Neuronal stem cell (in vitro differentiated cells): ENCODE data around the gene TMED10.
A peak's percentile ranks its signal among the peaks of the same experiment; 100 is the strongest.

Experiments
- DNase-seq: peaks from one replicate; pipeline ENCODE4 v3.0.0-alpha.2; 2013; ENCODE audit warnings: low spot score
- H2AFZ ChIP-seq: one replicate; pipeline ENCODE4 v1.6.1; 2013; ENCODE audit warnings: mild to moderate bottlenecking, low read length, inconsistent platforms
- H2AK5ac ChIP-seq: 2 replicates; pipeline ENCODE4 v1.6.1; 2013; ENCODE audit warnings: low read depth, mild to moderate bottlenecking, inconsistent platforms, low read length, moderate library complexity, mixed read lengths
- H2BK120ac ChIP-seq: 2 replicates; pipeline ENCODE4 v1.6.1; 2013; ENCODE audit warnings: low read depth, mild to moderate bottlenecking, inconsistent platforms, low read length, moderate library complexity, mixed read lengths
- H2BK12ac ChIP-seq: one replicate; pipeline ENCODE4 v1.6.1; 2013; ENCODE audit warnings: low read length, inconsistent platforms
- H2BK15ac ChIP-seq: 2 replicates; pipeline ENCODE4 v1.6.1; 2013; ENCODE audit warnings: mild to moderate bottlenecking, low read length, inconsistent platforms, mixed read lengths
- H2BK5ac ChIP-seq: one replicate; pipeline ENCODE4 v1.6.1; 2013; ENCODE audit warnings: inconsistent platforms, mild to moderate bottlenecking, low read length, moderate library complexity
- H3K14ac ChIP-seq: one replicate; pipeline ENCODE4 v1.6.1; 2013; ENCODE audit warnings: low read length, inconsistent platforms
- H3K18ac ChIP-seq: 2 replicates; pipeline ENCODE4 v1.6.1; 2013; ENCODE audit warnings: low read length, inconsistent platforms
- H3K23ac ChIP-seq: 2 replicates; pipeline ENCODE4 v1.6.1; 2013; ENCODE audit warnings: low read depth, mild to moderate bottlenecking, mixed read lengths, low read length, inconsistent platforms; ENCODE audit not compliant: poor library complexity
- H3K27ac ChIP-seq: replicated peaks from 3 replicates; pipeline ENCODE4 v1.5.1; 2013; ENCODE audit warnings: low read length, inconsistent platforms
- H3K27me3 ChIP-seq, 3 experiments: 2 replicates each; pipeline ENCODE4 v1.6.1; 2013; ENCODE audit warnings: low read length in 3 of 3, mild to moderate bottlenecking in 2 of 3, inconsistent platforms in 1 of 3, low read depth in 1 of 3, mixed read lengths in 1 of 3, moderate library complexity in 1 of 3; ENCODE audit not compliant: control insufficient read depth in 3 of 3, insufficient read depth in 3 of 3
- H3K36me3 ChIP-seq, 2 donors: replicated peaks in 1 of 2; 2 replicates each; pipeline ENCODE4 v1.6.1; 2013; ENCODE audit warnings: low read length in 2 of 2; ENCODE audit not compliant: control insufficient read depth in 2 of 2, insufficient read depth in 2 of 2
- H3K4ac ChIP-seq: 2 replicates; pipeline ENCODE4 v1.6.1; 2013; ENCODE audit warnings: inconsistent platforms, mild to moderate bottlenecking, low read length, moderate library complexity
- H3K4me1 ChIP-seq, 2 donors: 1 replicate in 1 of 2; 2 replicates in 1 of 2; pipeline ENCODE4 v1.6.1; 2013; ENCODE audit warnings: low read length in 2 of 2, low read depth in 1 of 2; ENCODE audit not compliant: control insufficient read depth in 2 of 2, insufficient read depth in 1 of 2
- H3K4me2 ChIP-seq: one replicate; pipeline ENCODE4 v1.6.1; 2013; ENCODE audit warnings: mild to moderate bottlenecking, low read length, inconsistent platforms; ENCODE audit not compliant: insufficient read depth, poor library complexity, severe bottlenecking
- H3K4me3 ChIP-seq, 2 donors: 2 replicates each; pipeline ENCODE4 v1.5.1; 2013; ENCODE audit warnings: low read length in 2 of 2, mild to moderate bottlenecking in 2 of 2, inconsistent platforms in 1 of 2, moderate library complexity in 1 of 2
- H3K79me1 ChIP-seq: one replicate; pipeline ENCODE4 v1.6.1; 2013; ENCODE audit warnings: low read depth, mild to moderate bottlenecking, inconsistent platforms, low read length, moderate library complexity
- H3K9ac ChIP-seq: one replicate; pipeline ENCODE4 v1.6.1; 2013; ENCODE audit warnings: mild to moderate bottlenecking, low read depth, low read length, inconsistent platforms; ENCODE audit not compliant: poor library complexity
- H3K9me3 ChIP-seq, 2 donors: replicated peaks in 1 of 2; 2 replicates each; pipeline versions ENCODE3 to v1.6.1; 2013; ENCODE audit warnings: low read length in 2 of 2, mild to moderate bottlenecking in 2 of 2, inconsistent platforms in 1 of 2, low read depth in 1 of 2, mixed read lengths in 1 of 2, moderate library complexity in 1 of 2; ENCODE audit not compliant: control insufficient read depth in 2 of 2, insufficient read depth in 1 of 2
- H4K8ac ChIP-seq: one replicate; pipeline ENCODE4 v1.6.1; 2013; ENCODE audit warnings: low read depth, mild to moderate bottlenecking, inconsistent platforms, low read length, moderate library complexity
- H4K91ac ChIP-seq: one replicate; pipeline ENCODE4 v1.6.1; 2013; ENCODE audit warnings: low read length, low read depth, mild to moderate bottlenecking, inconsistent platforms; ENCODE audit not compliant: poor library complexity
- WGBS, 2 donors: extraction: QIAGEN DNeasy Blood & Tissue Kit; methylation state at CpG; one replicate each; pipeline ENCODE4 v1.1.7; 2013; ENCODE audit warnings: missing lambda C conversion rate in 2 of 2, mixed read lengths in 1 of 2; ENCODE audit not compliant: insufficient read length in 2 of 2, insufficient replicate concordance in 1 of 2; ENCODE audit errors: extremely low coverage in 2 of 2; 5-methylcytosine and 5-hydroxymethylcytosine counted together

The TMED10 gene

GRCh38 chr14:75201087-75201486, 24.7 kb upstream of the TMED10 start:
- no peak overlapping the region for H3K9ac ChIP-seq
- H2BK15ac ChIP-seq = no peak overlapping the region
- H3K27ac ChIP-seq = no peak overlapping the region
- H2BK12ac ChIP-seq = no peak overlapping the region
- no peak overlapping the region for H4K8ac ChIP-seq
- no peak overlapping the region for H4K91ac ChIP-seq
- no peak overlapping the region for H3K14ac ChIP-seq
- no peak overlapping the region for H2BK120ac ChIP-seq
- no peaks in the 10 kb centered on the region for H3K9me3 ChIP-seq
- no peak overlapping the region for H2AFZ ChIP-seq
- no peak overlapping the region for H3K4me2 ChIP-seq
- H3K23ac ChIP-seq = no peak overlapping the region
- no peak overlapping the region for H2AK5ac ChIP-seq
- H3K36me3 ChIP-seq = no peaks in the 10 kb centered on the region
- H3K4me3 ChIP-seq = no peak overlapping the region
- H3K27me3 ChIP-seq = peaks cover 0 to 33% (median 2%) of the 10 kb centered on the region in 3 experiments
- no peak overlapping the region for H3K18ac ChIP-seq
- no CpG with 5 or more reads among the region's 6 CpGs for WGBS, 2 donors
- no peaks in the 10 kb centered on the region for H3K4me1 ChIP-seq
- H2BK5ac ChIP-seq = no peak overlapping the region
- H3K4ac ChIP-seq = no peak overlapping the region
- no peak for DNase-seq
- H3K79me1 ChIP-seq = no peaks in the 10 kb centered on the region

GRCh38 chr14:75200451-75200850, 24.0 kb upstream of the TMED10 start:
- H3K36me3 ChIP-seq = no peaks in the 10 kb centered on the region
- H2BK15ac ChIP-seq = no peak overlapping the region
- no peak overlapping the region for H3K27ac ChIP-seq
- H2AK5ac ChIP-seq = no peak overlapping the region
- no peak overlapping the region for H3K23ac ChIP-seq
- no peak overlapping the region for H2BK5ac ChIP-seq
- no peaks in the 10 kb centered on the region for H3K79me1 ChIP-seq
- no peak overlapping the region for H4K8ac ChIP-seq
- H4K91ac ChIP-seq = no peak overlapping the region
- no peak overlapping the region for H3K4me2 ChIP-seq
- no CpG with 5 or more reads among the region's 4 CpGs for WGBS, 2 donors
- no peak overlapping the region for H2BK12ac ChIP-seq
- no peak overlapping the region for H2AFZ ChIP-seq
- H3K9ac ChIP-seq = peak overlapping the region; percentile 30
- DNase-seq = no peak
- no peak overlapping the region for H3K4ac ChIP-seq
- no peaks in the 10 kb centered on the region for H3K9me3 ChIP-seq
- H3K4me1 ChIP-seq = no peaks in the 10 kb centered on the region
- H3K27me3 ChIP-seq = peaks cover 0 to 32% (median 2%) of the 10 kb centered on the region in 3 experiments
- no peak overlapping the region for H3K4me3 ChIP-seq
- H3K18ac ChIP-seq = no peak overlapping the region
- no peak overlapping the region for H3K14ac ChIP-seq
- no peak overlapping the region for H2BK120ac ChIP-seq

DNA sequence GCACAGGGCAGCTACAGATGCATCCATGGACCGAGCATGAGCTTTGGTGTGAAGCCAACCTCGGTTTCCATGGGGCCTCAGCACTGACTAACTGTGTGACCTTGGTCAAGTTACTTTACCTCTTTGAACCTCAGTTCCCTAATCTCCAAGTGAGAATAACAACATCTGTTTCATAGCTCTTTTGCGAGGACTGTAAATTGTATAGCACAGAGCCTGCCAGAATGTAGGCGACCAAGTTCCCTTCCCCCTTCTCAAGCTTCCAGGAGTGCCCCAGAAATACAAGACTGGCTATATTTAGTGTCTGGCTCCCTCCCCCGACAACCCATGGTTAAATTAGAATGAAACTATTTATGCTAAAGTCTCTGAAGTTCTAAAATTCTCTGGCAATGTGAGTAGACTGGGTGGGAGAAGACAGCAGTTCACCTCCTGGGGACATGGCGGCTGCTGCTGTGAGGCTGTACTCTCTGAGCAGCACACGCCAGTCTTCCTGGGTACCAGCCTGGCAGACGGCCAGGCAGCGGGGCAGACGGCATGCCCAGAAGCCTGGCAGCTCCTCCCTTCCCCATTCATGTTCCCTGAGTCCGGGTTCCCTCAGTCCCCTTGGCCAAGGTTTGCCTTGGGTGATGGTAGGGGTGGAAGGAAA, 22.0 kb upstream of the TMED10 start:
- Histone ChIP-seq H3K4me1 (no peaks in the 10 kb centered on the region), H3K9ac (peak overlapping the region; percentile 9), H3K4me2 (no peak overlapping the region), H3K79me1 (no peaks in the 10 kb centered on the region), H2AK5ac (no peak overlapping the region), H3K18ac (peak overlapping the region; percentile 62), H2AFZ (no peak overlapping the region), H3K27me3 (peaks cover 0 to 32% (median 2%) of the 10 kb centered on the region in 3 experiments), H3K23ac (peak overlapping the region; percentile 16), H2BK15ac (no peak overlapping the region), H2BK5ac (no peak overlapping the region), H3K36me3 (no peaks in the 10 kb centered on the region), H3K14ac (no peak overlapping the region), H2BK120ac (no peak overlapping the region), H3K4me3 (peak overlapping the region in 1 of 2 donors; percentile 66), H3K27ac (no peak overlapping the region), H3K9me3 (no peaks in the 10 kb centered on the region), H3K4ac (no peak overlapping the region), H4K91ac (no peak overlapping the region), H2BK12ac (no peak overlapping the region), H4K8ac (no peak overlapping the region)
- WGBS, 2 donors = no CpG with 5 or more reads among the region's 11 CpGs
- DNase-seq = no peak

DNA sequence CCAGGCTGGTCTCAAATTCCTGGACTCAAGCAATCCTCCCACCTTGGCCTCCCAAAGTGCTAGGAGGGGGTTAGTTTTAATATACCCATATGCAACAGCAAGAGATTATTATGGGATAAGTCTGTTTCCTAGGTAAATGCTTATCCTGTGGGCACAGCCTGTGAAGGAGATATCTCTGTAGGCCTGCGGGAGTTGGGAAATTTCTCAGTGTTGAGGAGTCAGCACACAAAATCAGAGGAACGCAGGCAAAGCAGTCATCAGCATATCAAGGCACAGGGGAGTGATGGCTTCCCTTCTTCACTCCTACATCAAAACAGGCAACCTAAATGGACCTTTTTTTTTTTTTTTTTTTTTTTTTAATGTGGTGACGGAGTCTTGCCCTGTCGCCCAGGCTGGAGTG, 20.9 kb upstream of the TMED10 start:
- H3K18ac ChIP-seq = no peak overlapping the region
- H3K36me3 ChIP-seq = no peaks in the 10 kb centered on the region
- H3K9ac ChIP-seq = no peak overlapping the region
- no peak overlapping the region for H3K4me3 ChIP-seq
- no peak overlapping the region for H4K91ac ChIP-seq
- H2AK5ac ChIP-seq = no peak overlapping the region
- no peak overlapping the region for H3K23ac ChIP-seq
- H3K4ac ChIP-seq = no peak overlapping the region
- no peak overlapping the region for H2BK120ac ChIP-seq
- no peak overlapping the region for H2AFZ ChIP-seq
- no peaks in the 10 kb centered on the region for H3K4me1 ChIP-seq
- no peak overlapping the region for H3K27ac ChIP-seq
- no peak for DNase-seq
- no peak overlapping the region for H2BK15ac ChIP-seq
- H2BK12ac ChIP-seq = no peak overlapping the region
- no peaks in the 10 kb centered on the region for H3K79me1 ChIP-seq
- no peak overlapping the region for H3K4me2 ChIP-seq
- H4K8ac ChIP-seq = no peak overlapping the region
- no peak overlapping the region for H3K14ac ChIP-seq
- peaks cover 0 to 32% (median 2%) of the 10 kb centered on the region in 3 experiments for H3K27me3 ChIP-seq
- WGBS, 2 donors = no CpG with 5 or more reads among the region's 4 CpGs
- H2BK5ac ChIP-seq = no peak overlapping the region
- no peaks in the 10 kb centered on the region for H3K9me3 ChIP-seq
